Smooth muscle cell (in vitro differentiated cells): ENCODE measurements around the gene ARHGAP32. TPM values are rescaled to one million over a fixed set of nuclear protein-coding genes. Genes with fewer than 3 reads are reported as not detected.

Experiments used
- DNase-seq: peaks from one replicate; lab custom pipeline; 2025; ENCODE audit not compliant: unreplicated experiment; lab: John Stamatoyannopoulos, UW
- H2AFZ ChIP-seq: fragments of 200-600 bp; sonication (generic); 2 replicates; pipeline ENCODE4 v1.6.0; 2016; ENCODE audit warnings: antibody characterized with exemption, low read depth, mild to moderate bottlenecking
- H3F3A ChIP-seq: fragments of 200-600 bp; sonication (generic); 2 replicates; pipeline ENCODE4 v1.6.0; 2017; ENCODE audit warnings: antibody characterized with exemption, low read depth
- H3K27ac ChIP-seq: fragments of 200-600 bp; sonication (generic); 2 replicates; pipeline ENCODE4 v1.5.1; 2016; ENCODE audit warnings: low read depth, mild to moderate bottlenecking
- H3K27me3 ChIP-seq: fragments of 200-600 bp; sonication (generic); 2 replicates; pipeline ENCODE4 v1.6.1; 2016; ENCODE audit warnings: low read depth, mild to moderate bottlenecking
- H3K36me3 ChIP-seq: fragments of 200-600 bp; sonication (generic); 2 replicates; pipeline ENCODE4 v1.5.1; 2016; ENCODE audit warnings: low read depth
- H3K4me1 ChIP-seq: fragments of 200-600 bp; sonication (generic); 2 replicates; pipeline ENCODE4 v1.5.1; 2016; ENCODE audit warnings: low read depth
- H3K4me2 ChIP-seq: fragments of 200-600 bp; sonication (generic); 2 replicates; pipeline ENCODE4 v1.6.0; 2016; ENCODE audit warnings: mild to moderate bottlenecking
- H3K4me3 ChIP-seq: fragments of 200-600 bp; sonication (generic); 2 replicates; pipeline ENCODE4 v1.5.1; 2016; ENCODE audit warnings: mild to moderate bottlenecking
- H3K79me2 ChIP-seq: fragments of 200-600 bp; sonication (generic); 2 replicates; pipeline ENCODE4 v1.6.0; 2016; ENCODE audit warnings: low read depth, mild to moderate bottlenecking
- H3K9ac ChIP-seq: fragments of 200-600 bp; sonication (generic); 2 replicates; pipeline ENCODE4 v1.6.0; 2016; ENCODE audit warnings: low read depth
- H3K9me3 ChIP-seq: fragments of 200-600 bp; sonication (generic); replicated peaks from 2 replicates; pipeline ENCODE4 v1.5.1; 2016; ENCODE audit warnings: low read depth
- H4K20me1 ChIP-seq: fragments of 200-600 bp; sonication (generic); 2 replicates; pipeline ENCODE4 v1.6.0; 2016; ENCODE audit warnings: low read depth
- WGBS: methylation state at CpG from one replicate; pipeline ENCODE4 v1.1.7; 2016; ENCODE audit warnings: low lambda C conversion rate; 5-methylcytosine and 5-hydroxymethylcytosine counted together
- polyA plus RNA-seq: library from polyadenylated mRNA; unstranded; fragments of >200 nt; fragmentation: Nextera tagmentation; extraction: Ambion mirVana; gene quantifications from 2 replicates; pipeline ENCODE4 v1.2.1, GENCODE V29; 2016
- total RNA-seq: library from RNA; depleted of rRNA; stranded (reverse); fragments of >200 nt; gene quantifications from 2 replicates; pipeline ENCODE4 v1.2.3, GENCODE V29; 2014
- TF ChIP-seq, protein P1 (sequence below): fragments of 200-600 bp; sonication (generic); IDR thresholded peaks from 2 replicates; pipeline ENCODE4 v1.5.1; 2017; ENCODE audit warnings: borderline replicate concordance, mild to moderate bottlenecking, antibody characterized with exemption; ENCODE audit not compliant: insufficient read depth, poor library complexity, severe bottlenecking

The ARHGAP32 gene
- total and polyA plus RNA-seq, 2 experiments from 2014 or later: 8.8 to 17.8 TPM

DNA sequence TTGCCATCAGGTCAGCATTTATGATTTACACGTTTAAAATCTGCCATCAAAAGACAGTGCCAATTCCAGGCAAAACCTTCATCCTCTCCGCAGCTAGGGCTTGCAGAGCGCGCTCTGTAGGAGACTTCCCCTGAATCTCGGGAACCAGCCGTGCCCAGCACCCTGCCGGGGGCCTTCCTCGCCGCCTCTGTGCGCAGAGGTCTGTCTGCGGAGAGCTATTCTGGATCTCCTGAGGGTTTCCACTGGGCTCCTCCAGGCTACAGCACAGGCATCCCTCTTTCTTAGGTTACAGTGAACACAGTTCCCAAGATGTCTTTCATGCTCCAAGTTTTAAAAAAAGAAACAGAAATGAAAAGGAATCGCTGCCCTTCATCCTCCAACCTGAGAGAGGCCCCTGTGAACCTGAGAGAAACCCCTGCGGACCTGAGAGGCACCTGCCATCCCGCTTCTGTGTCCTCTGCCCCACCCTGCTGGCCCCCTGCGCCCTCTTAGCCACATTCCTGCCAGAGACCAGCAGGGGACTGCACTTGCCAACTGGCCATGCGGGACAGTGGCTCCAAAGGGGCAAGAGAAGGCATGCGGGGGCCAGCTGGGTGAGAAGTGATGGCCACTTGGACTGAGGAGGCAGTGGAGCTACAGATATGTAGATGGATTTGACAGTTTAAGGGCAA, 265.6 kb downstream of the ARHGAP32 start:
- H3K9ac ChIP-seq: no peak overlapping the region
- DNase-seq: no peak
- no peak overlapping the region for H3K27ac ChIP-seq
- H3K4me3 ChIP-seq: no peak overlapping the region
- WGBS: 67% methylated on average over 17 of the region's 17 CpGs
- no peaks in the 10 kb centered on the region for H3K9me3 ChIP-seq
- no peaks in the 10 kb centered on the region for H3K36me3 ChIP-seq
- peaks cover 18% of the 10 kb centered on the region for H3K27me3 ChIP-seq
- no peak overlapping the region for H3K4me2 ChIP-seq
- no peaks in the 10 kb centered on the region for H3K79me2 ChIP-seq
- H4K20me1 ChIP-seq: no peaks in the 10 kb centered on the region
- no peak overlapping the region for H2AFZ ChIP-seq
- no peaks in the 10 kb centered on the region for H3F3A ChIP-seq
- peaks cover 7% of the 10 kb centered on the region for H3K4me1 ChIP-seq
- TF ChIP-seq, protein P1, sequence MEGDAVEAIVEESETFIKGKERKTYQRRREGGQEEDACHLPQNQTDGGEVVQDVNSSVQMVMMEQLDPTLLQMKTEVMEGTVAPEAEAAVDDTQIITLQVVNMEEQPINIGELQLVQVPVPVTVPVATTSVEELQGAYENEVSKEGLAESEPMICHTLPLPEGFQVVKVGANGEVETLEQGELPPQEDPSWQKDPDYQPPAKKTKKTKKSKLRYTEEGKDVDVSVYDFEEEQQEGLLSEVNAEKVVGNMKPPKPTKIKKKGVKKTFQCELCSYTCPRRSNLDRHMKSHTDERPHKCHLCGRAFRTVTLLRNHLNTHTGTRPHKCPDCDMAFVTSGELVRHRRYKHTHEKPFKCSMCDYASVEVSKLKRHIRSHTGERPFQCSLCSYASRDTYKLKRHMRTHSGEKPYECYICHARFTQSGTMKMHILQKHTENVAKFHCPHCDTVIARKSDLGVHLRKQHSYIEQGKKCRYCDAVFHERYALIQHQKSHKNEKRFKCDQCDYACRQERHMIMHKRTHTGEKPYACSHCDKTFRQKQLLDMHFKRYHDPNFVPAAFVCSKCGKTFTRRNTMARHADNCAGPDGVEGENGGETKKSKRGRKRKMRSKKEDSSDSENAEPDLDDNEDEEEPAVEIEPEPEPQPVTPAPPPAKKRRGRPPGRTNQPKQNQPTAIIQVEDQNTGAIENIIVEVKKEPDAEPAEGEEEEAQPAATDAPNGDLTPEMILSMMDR: no peak

DNA sequence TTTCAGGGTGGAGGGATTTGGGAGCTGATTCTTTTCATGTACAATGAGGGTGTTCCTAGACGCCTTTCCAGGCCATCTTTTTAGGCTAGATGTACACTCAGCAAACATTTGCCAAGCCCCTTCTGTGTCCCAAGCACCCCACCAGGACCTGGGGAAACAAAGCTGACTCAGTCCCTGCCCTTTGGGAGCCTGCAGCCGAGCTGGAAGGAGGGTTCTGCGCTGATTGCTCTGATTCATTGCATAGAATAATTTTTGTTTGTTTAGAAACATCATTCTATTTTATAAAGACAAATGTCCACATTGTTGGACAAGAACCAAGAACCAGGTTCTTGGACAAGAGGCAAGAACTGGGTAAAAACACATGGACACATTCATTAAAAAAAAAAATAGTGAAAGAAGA, 266.1 kb downstream of the ARHGAP32 start:
- Histone ChIP-seq H4K20me1 (no peaks in the 10 kb centered on the region), H3K27ac (no peak overlapping the region), H3K4me2 (no peak overlapping the region), H3K9me3 (no peaks in the 10 kb centered on the region), H3K36me3 (no peaks in the 10 kb centered on the region), H3K4me3 (no peak overlapping the region), H3K79me2 (no peaks in the 10 kb centered on the region), H3K27me3 (peaks cover 18% of the 10 kb centered on the region), H3K4me1 (peaks cover 7% of the 10 kb centered on the region), H3F3A (no peaks in the 10 kb centered on the region), H2AFZ (no peak overlapping the region), H3K9ac (no peak overlapping the region)
- 81% methylated on average over 3 of the region's 3 CpGs for WGBS
- TF ChIP-seq, protein P1: no peak
- no peak for DNase-seq

DNA sequence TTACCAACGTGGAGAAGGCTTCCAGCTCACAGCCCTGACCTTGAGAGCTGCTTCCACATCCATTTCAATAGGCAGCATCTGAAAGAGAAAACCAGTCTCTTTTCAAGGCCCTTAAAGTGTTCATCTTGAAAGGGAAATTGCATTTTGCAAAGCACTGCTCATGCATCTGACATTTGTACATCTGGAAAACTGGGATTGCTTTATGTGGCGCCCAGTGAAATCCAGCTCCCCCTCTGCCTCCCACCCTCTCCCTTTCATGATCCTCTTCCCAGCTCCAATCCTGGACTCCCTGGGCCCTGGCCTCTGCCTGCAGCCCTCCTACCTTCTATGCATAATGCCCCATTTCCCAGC, 266.9 kb downstream of the ARHGAP32 start:
- no peaks in the 10 kb centered on the region for H4K20me1 ChIP-seq
- no peak for DNase-seq
- peaks cover 7% of the 10 kb centered on the region for H3K4me1 ChIP-seq
- TF ChIP-seq, protein P1: no peak
- H3F3A ChIP-seq: no peaks in the 10 kb centered on the region
- no peak overlapping the region for H2AFZ ChIP-seq
- no peak overlapping the region for H3K9ac ChIP-seq
- 71% methylated on average over 2 of the region's 2 CpGs for WGBS
- no peaks in the 10 kb centered on the region for H3K36me3 ChIP-seq
- peaks cover 18% of the 10 kb centered on the region for H3K27me3 ChIP-seq
- no peaks in the 10 kb centered on the region for H3K9me3 ChIP-seq
- no peaks in the 10 kb centered on the region for H3K79me2 ChIP-seq
- no peak overlapping the region for H3K27ac ChIP-seq
- no peak overlapping the region for H3K4me3 ChIP-seq
- no peak overlapping the region for H3K4me2 ChIP-seq

- peaks cover 18% of the 10 kb centered on the region for H3K27me3 ChIP-seq
- no peak overlapping the region for H3K4me3 ChIP-seq
- no peak overlapping the region for H3K9ac ChIP-seq
- H3K9me3 ChIP-seq: no peaks in the 10 kb centered on the region
- no peaks in the 10 kb centered on the region for H3K79me2 ChIP-seq
- no peak overlapping the region for H3K27ac ChIP-seq
- no peak overlapping the region for H3K4me2 ChIP-seq
- DNase-seq: no peak
- no peak overlapping the region for H2AFZ ChIP-seq
- TF ChIP-seq, protein P1: no peak
- no peaks in the 10 kb centered on the region for H3K36me3 ChIP-seq
- H3K4me1 ChIP-seq: peaks cover 5% of the 10 kb centered on the region
- H4K20me1 ChIP-seq: no peaks in the 10 kb centered on the region
- 86% methylated on average over 16 of the region's 16 CpGs for WGBS
- no peaks in the 10 kb centered on the region for H3F3A ChIP-seq
Measured at GRCh38 chr11:128924510-128925249, 267.4 kb downstream of the ARHGAP32 start.
